CD4-positive, alpha-beta T cell (primary cell): ENCODE results near the gene NTM. TPM values are rescaled to one million over a fixed set of nuclear protein-coding genes. Genes with fewer than 3 reads are reported as not detected.

Source experiments
- ATAC-seq: fragments of 200-7000 bp; cut with Tn5 transposase; one replicate; pipeline ENCODE4 v1.10.0; 2022; ENCODE audit warnings: mild to moderate bottlenecking; ENCODE audit not compliant: poor library complexity
- CTCF ChIA-PET: fragments of 350-600 bp; sonication (Branson Sonifier 250); formaldehyde crosslinking; loops from one replicate; lab custom pipeline; 2021; ENCODE audit warnings: antibody characterized with exemption, inconsistent platforms; lab: Charles Lee
- POLR2A ChIA-PET: fragments of 350-600 bp; sonication (Branson Sonifier 250); formaldehyde crosslinking; loops from one replicate; lab custom pipeline; 2021; ENCODE audit warnings: antibody characterized with exemption, inconsistent platforms; lab: Charles Lee
- DNase-seq, 14 experiments: peaks; one replicate each; pipeline ENCODE4 v3.0.0-alpha.2; 2013 to 2020; ENCODE audit warnings: mixed read lengths in 2 of 14
- H3K27ac ChIP-seq, 2 donors: one replicate each; pipeline versions ENCODE4 v1.5.1 to v1.7.0; 2013; ENCODE audit warnings: low read length in 2 of 2, low read depth in 1 of 2, mild to moderate bottlenecking in 1 of 2
- H3K27me3 ChIP-seq, 2 experiments: 1 replicate in 1 of 2; 2 replicates in 1 of 2; pipeline versions ENCODE4 v1.6.1 to v1.7.0; 2013; ENCODE audit warnings: low read length in 2 of 2, control low read depth in 1 of 2, mild to moderate bottlenecking in 1 of 2, moderate library complexity in 1 of 2; ENCODE audit not compliant: insufficient read depth in 2 of 2, control insufficient read depth in 1 of 2
- H3K36me3 ChIP-seq: one replicate; pipeline ENCODE4 v1.6.1; 2013; ENCODE audit warnings: low read length, control low read depth; ENCODE audit not compliant: insufficient read depth
- H3K4me1 ChIP-seq: one replicate; pipeline ENCODE4 v1.6.1; 2013; ENCODE audit warnings: low read length, control low read depth; ENCODE audit not compliant: insufficient read depth
- H3K4me3 ChIP-seq: one replicate; pipeline ENCODE4 v1.5.1; 2013; ENCODE audit warnings: mild to moderate bottlenecking, low read length, moderate library complexity
- H3K9me3 ChIP-seq, 2 experiments: 1 replicate in 1 of 2; 2 replicates in 1 of 2; pipeline versions ENCODE4 v1.6.1 to v1.7.0; 2013; ENCODE audit warnings: low read length in 2 of 2, mild to moderate bottlenecking in 2 of 2, control low read depth in 1 of 2, moderate library complexity in 1 of 2; ENCODE audit not compliant: control insufficient read depth in 1 of 2, insufficient read depth in 1 of 2
- H3K27ac Mint-ChIP-seq: one replicate; pipeline ENCODE4 v1.8.0; 2020; ENCODE audit warnings: mixed read lengths
- H3K27me3 Mint-ChIP-seq: one replicate; pipeline ENCODE4 v1.8.0; 2021; ENCODE audit warnings: mixed read lengths
- H3K36me3 Mint-ChIP-seq: one replicate; pipeline ENCODE4 v1.8.0; 2021; ENCODE audit warnings: low read depth, mixed read lengths
- H3K4me1 Mint-ChIP-seq: one replicate; pipeline ENCODE4 v1.8.0; 2021; ENCODE audit warnings: low read depth, mixed read lengths
- H3K4me3 Mint-ChIP-seq: one replicate; pipeline ENCODE4 v1.8.0; 2020; ENCODE audit warnings: mild to moderate bottlenecking, mixed read lengths
- H3K9me3 Mint-ChIP-seq: one replicate; pipeline ENCODE4 v1.8.0; 2020; ENCODE audit warnings: mixed read lengths
- CTCF ChIP-seq: fragments of 200-600 bp; IDR thresholded peaks from one replicate; pipeline ENCODE4 v1.8.0; 2022; ENCODE audit warnings: antibody characterized with exemption, mild to moderate bottlenecking
- intact Hi-C, 2 experiments: fragments of 100-400 bp; cut with DNase I in 1 of 2; cut with micrococcal nuclease in 1 of 2; formaldehyde crosslinking; loops; one replicate each; pipeline versions ENCODE4 v1.15.1 to v1.9.0; 2023 to 2025; cut with DNase I, micrococcal nuclease
- total RNA-seq, 174 experiments: library from RNA in 2 of 174; stranded (reverse) in 2 of 174; gene quantifications; one replicate each; pipeline ENCODE4 v1.2.3 and lab custom pipeline; 2021 to 2026

NTM gene
- total RNA-seq, 2 experiments from 2014 or later: not detected

GRCh38 chr11:131896978-131897615 is 526.7 kb downstream of the NTM start:
- intact Hi-C loops: no loop called here
- TF ChIP-seq CTCF: no peak
- CTCF ChIA-PET: no interaction called here

GRCh38 chr11:131897956-131898355 is 527.5 kb downstream of the NTM start:
- H3K9me3 Mint-ChIP-seq: no peaks in the 10 kb centered on the region
- H3K4me1 Mint-ChIP-seq: no peaks in the 10 kb centered on the region
- DNase-seq (no peak), ATAC-seq (no peak)
- intact Hi-C loops: no loop called here
- Histone ChIP-seq H3K9me3 (no peaks in the 10 kb centered on the region), H3K27ac (no peak overlapping the region), H3K27me3 (no peaks in the 10 kb centered on the region), H3K36me3 (no peaks in the 10 kb centered on the region), H3K4me3 (no peak overlapping the region), H3K4me1 (no peaks in the 10 kb centered on the region)
- no peak overlapping the region for H3K4me3 Mint-ChIP-seq
- POLR2A ChIA-PET: no interaction called here
- CTCF ChIA-PET: no interaction called here
- no peaks in the 10 kb centered on the region for H3K27me3 Mint-ChIP-seq
- H3K27ac Mint-ChIP-seq: no peak overlapping the region
- TF ChIP-seq CTCF: no peak
- H3K36me3 Mint-ChIP-seq: no peaks in the 10 kb centered on the region

More at GRCh38 chr11:131896978-131897615, 526.7 kb downstream of the NTM start:
- H3K36me3 Mint-ChIP-seq: no peaks in the 10 kb centered on the region
- H3K9me3 ChIP-seq: peaks cover 0 to 4% of the 10 kb centered on the region in 2 experiments
- no peak for ATAC-seq
- H3K27me3 Mint-ChIP-seq: no peaks in the 10 kb centered on the region
- H3K4me1 Mint-ChIP-seq: no peaks in the 10 kb centered on the region
- no peaks in the 10 kb centered on the region for H3K27me3 ChIP-seq
- no peaks in the 10 kb centered on the region for H3K36me3 ChIP-seq
- H3K4me3 ChIP-seq: no peak overlapping the region
- H3K27ac ChIP-seq: no peak overlapping the region
- no peak for DNase-seq
- H3K9me3 Mint-ChIP-seq: no peaks in the 10 kb centered on the region
- POLR2A ChIA-PET: no interaction called here
- H3K4me3 Mint-ChIP-seq: no peak overlapping the region
- no peak overlapping the region for H3K27ac Mint-ChIP-seq
- no peaks in the 10 kb centered on the region for H3K4me1 ChIP-seq

GRCh38 chr11:131898949-131899348 is 528.5 kb downstream of the NTM start:
- H3K36me3 ChIP-seq: no peaks in the 10 kb centered on the region
- CTCF ChIA-PET: no interaction called here
- no peaks in the 10 kb centered on the region for H3K27me3 ChIP-seq
- H3K4me3 ChIP-seq: no peak overlapping the region
- DNase-seq: no peak
- intact Hi-C loops: no loop called here
- Mint-ChIP-seq H3K27ac (no peak overlapping the region), H3K36me3 (no peaks in the 10 kb centered on the region), H3K4me1 (no peaks in the 10 kb centered on the region), H3K9me3 (no peaks in the 10 kb centered on the region), H3K4me3 (no peak overlapping the region), H3K27me3 (no peaks in the 10 kb centered on the region)
- ATAC-seq: no peak
- POLR2A ChIA-PET: no interaction called here
- no peak overlapping the region for H3K27ac ChIP-seq
- H3K9me3 ChIP-seq: no peaks in the 10 kb centered on the region
- no peaks in the 10 kb centered on the region for H3K4me1 ChIP-seq
- TF ChIP-seq CTCF: no peak
